HEK293 (cell line): ENCODE data around the gene KLHL22.
A peak's percentile ranks its signal among the peaks of the same experiment; 100 is the strongest.

ENCODE experiments used
- CTCF ChIA-PET: fragments of 350-600 bp; formaldehyde crosslinking; extraction: SDS; loops from one replicate; lab custom pipeline; 2021; ENCODE audit warnings: antibody characterized with exemption; lab: Yijun Ruan, JAX
- POLR2A ChIA-PET: fragments of 300-600 bp; formaldehyde crosslinking; extraction: SDS; loops from one replicate; lab custom pipeline; 2020; ENCODE audit warnings: antibody characterized with exemption, inconsistent platforms; lab: Yijun Ruan, JAX
- H3K27ac ChIP-seq: fragments of 200-500 bp; sonication (Bioruptor generic); 2 replicates; pipeline ENCODE4 v1.5.1; 2014; ENCODE audit warnings: low read depth, low read length, control low read depth, inconsistent platforms; ENCODE audit errors: extremely low read depth
- H3K36me3 ChIP-seq, 2 experiments: fragments of 200-500 bp in 1 of 2; sonication (Bioruptor generic) in 1 of 2; 1 replicate in 1 of 2; 2 replicates in 1 of 2; pipeline ENCODE4 v1.5.1; 2014 to 2017; ENCODE audit warnings: inconsistent platforms in 2 of 2, low read length in 2 of 2; ENCODE audit not compliant: control insufficient read depth in 2 of 2, insufficient read depth in 1 of 2
- H3K4me1 ChIP-seq: fragments of 200-500 bp; sonication (Bioruptor generic); 2 replicates; pipeline ENCODE4 v1.5.1; 2014; ENCODE audit warnings: mild to moderate bottlenecking, low read length, inconsistent platforms; ENCODE audit not compliant: control insufficient read depth, insufficient read depth
- H3K4me3 ChIP-seq: 2 replicates; pipeline ENCODE4 v1.5.1; 2011; ENCODE audit warnings: low read depth, mild to moderate bottlenecking, control low read depth, low read length, moderate library complexity
- H3K9me3 ChIP-seq: fragments of 200-500 bp; sonication (Bioruptor generic); 2 replicates; pipeline ENCODE4 v1.5.1; 2014; ENCODE audit warnings: low read depth, low read length, inconsistent platforms; ENCODE audit not compliant: control insufficient read depth, insufficient read depth
- GLIS2 ChIP-seq: fragments of 450-650 bp; formaldehyde crosslinking; IDR thresholded peaks from 2 replicates; pipeline ENCODE4 v1.5.1; 2016; ENCODE audit warnings: missing biosample characterization, missing genetic modification characterization
- INSM2 ChIP-seq: fragments of 450-650 bp; formaldehyde crosslinking; IDR thresholded peaks from 2 replicates; pipeline ENCODE4 v1.5.1; 2016; ENCODE audit warnings: missing biosample characterization, missing genetic modification characterization
- KLF1 ChIP-seq: fragments of 450-650 bp; formaldehyde crosslinking; IDR thresholded peaks from 2 replicates; pipeline ENCODE4 v1.5.1; 2016; ENCODE audit warnings: missing biosample characterization, missing genetic modification characterization
- KLF17 ChIP-seq: fragments of 450-650 bp; formaldehyde crosslinking; IDR thresholded peaks from 2 replicates; pipeline ENCODE4 v1.5.1; 2016; ENCODE audit warnings: missing biosample characterization, missing genetic modification characterization
- OSR2 ChIP-seq: fragments of 450-650 bp; formaldehyde crosslinking; IDR thresholded peaks from 2 replicates; pipeline ENCODE4 v1.5.1; 2016; ENCODE audit warnings: missing biosample characterization, missing genetic modification characterization
- PATZ1 ChIP-seq: fragments of 450-650 bp; formaldehyde crosslinking; IDR thresholded peaks from 2 replicates; pipeline ENCODE4 v1.5.1; 2016; ENCODE audit warnings: missing biosample characterization, missing genetic modification characterization
- WT1 ChIP-seq: fragments of 450-650 bp; formaldehyde crosslinking; IDR thresholded peaks from 2 replicates; pipeline ENCODE4 v1.5.1; 2016; ENCODE audit warnings: missing biosample characterization, missing genetic modification characterization
- ZBTB1 ChIP-seq: fragments of 450-650 bp; formaldehyde crosslinking; IDR thresholded peaks from 2 replicates; pipeline ENCODE4 v1.5.1; 2016; ENCODE audit warnings: missing biosample characterization, missing genetic modification characterization
- ZBTB20 ChIP-seq: fragments of 450-650 bp; formaldehyde crosslinking; IDR thresholded peaks from 2 replicates; pipeline ENCODE4 v1.5.1; 2016; ENCODE audit warnings: missing biosample characterization, missing genetic modification characterization
- ZBTB48 ChIP-seq: fragments of 450-650 bp; formaldehyde crosslinking; IDR thresholded peaks from 2 replicates; pipeline ENCODE4 v1.5.1; 2016; ENCODE audit warnings: missing biosample characterization, missing genetic modification characterization
- ZFP3 ChIP-seq: fragments of 450-650 bp; formaldehyde crosslinking; IDR thresholded peaks from 2 replicates; pipeline ENCODE4 v1.5.1; 2016; ENCODE audit warnings: low read depth, missing biosample characterization, missing genetic modification characterization
- ZFP37 ChIP-seq: fragments of 450-650 bp; formaldehyde crosslinking; IDR thresholded peaks from 2 replicates; pipeline ENCODE4 v1.5.1; 2016; ENCODE audit warnings: missing biosample characterization, missing genetic modification characterization
- ZNF18 ChIP-seq: fragments of 450-650 bp; formaldehyde crosslinking; IDR thresholded peaks from 2 replicates; pipeline ENCODE4 v1.5.1; 2016; ENCODE audit warnings: missing biosample characterization, missing genetic modification characterization
- ZNF37A ChIP-seq: fragments of 450-650 bp; IDR thresholded peaks from 2 replicates; pipeline ENCODE4 v1.5.1; 2018; ENCODE audit warnings: missing biosample characterization, missing genetic modification characterization
- ZNF398 ChIP-seq: fragments of 450-650 bp; formaldehyde crosslinking; IDR thresholded peaks from 2 replicates; pipeline ENCODE4 v1.5.1; 2017; ENCODE audit warnings: missing biosample characterization, missing genetic modification characterization
- ZNF449 ChIP-seq: fragments of 450-650 bp; formaldehyde crosslinking; IDR thresholded peaks from 2 replicates; pipeline ENCODE4 v1.5.1; 2017; ENCODE audit warnings: missing biosample characterization, mild to moderate bottlenecking, missing genetic modification characterization, moderate library complexity
- ZNF513 ChIP-seq: fragments of 450-650 bp; IDR thresholded peaks from 2 replicates; pipeline ENCODE4 v1.5.1; 2018; ENCODE audit warnings: missing biosample characterization, missing genetic modification characterization
- ZNF600 ChIP-seq: fragments of 450-650 bp; formaldehyde crosslinking; IDR thresholded peaks from 2 replicates; pipeline ENCODE4 v1.5.1; 2016; ENCODE audit warnings: missing biosample characterization, missing genetic modification characterization
- ZNF670 ChIP-seq: fragments of 450-650 bp; formaldehyde crosslinking; IDR thresholded peaks from 2 replicates; pipeline ENCODE4 v1.5.1; 2016; ENCODE audit warnings: missing biosample characterization, missing genetic modification characterization, low read depth
- ZNF785 ChIP-seq: fragments of 450-650 bp; formaldehyde crosslinking; IDR thresholded peaks from 2 replicates; pipeline ENCODE4 v1.5.1; 2016; ENCODE audit warnings: missing biosample characterization, missing genetic modification characterization
- ZNF791 ChIP-seq: fragments of 450-650 bp; formaldehyde crosslinking; IDR thresholded peaks from 2 replicates; pipeline ENCODE4 v1.5.1; 2016; ENCODE audit warnings: missing biosample characterization, missing genetic modification characterization

Gene KLHL22

GRCh38 chr22:20531154-20531403 lies 35.5 kb upstream of the KLHL22 start:
- ChIA-PET POLR2A (interaction anchor here (0.6 to 1.8 kb wide), 7 partner anchors 9 to 26 kb away, joined by 3 to 11 read pairs (median 4); partner anchors contain the start of gene MED15), CTCF (interaction anchor here (0.6 to 4.2 kb wide), 7 partner anchors 17 to 1790 kb away, joined by 3 to 40 read pairs (median 4); no protein-coding TSS in a partner anchor)
- peak overlapping the region; percentile 65 for H3K27ac ChIP-seq
- peaks cover 0 to 31% of the 10 kb centered on the region in 2 experiments; a peak in 1 of 3 replicates for H3K36me3 ChIP-seq
- no peak for TF ChIP-seq ZNF791 (tag by site-specific recombination)
- TF ChIP-seq OSR2 (tag by site-specific recombination), result no peak
- TF ChIP-seq ZNF398 (tag by site-specific recombination), result no peak
- peak; percentile 19; the same call in 1 of the 2 replicates for TF ChIP-seq ZNF449
- no peaks in the 10 kb centered on the region for H3K9me3 ChIP-seq
- no peak overlapping the region for H3K4me3 ChIP-seq
- peaks cover 18% of the 10 kb centered on the region for H3K4me1 ChIP-seq

- Histone ChIP-seq H3K4me3 (no peak overlapping the region), H3K4me1 (peaks cover 18% of the 10 kb centered on the region)
- CTCF ChIA-PET, result interaction anchor here (0.6 to 4.2 kb wide), 9 partner anchors 17 to 1791 kb away, joined by 3 to 40 read pairs (median 3); no protein-coding TSS in a partner anchor
- TF ChIP-seq KLF1 (tag by site-specific recombination), result peak; percentile 97
- TF ChIP-seq INSM2 (tag by site-specific recombination), result no peak
- TF ChIP-seq ZFP37, result no peak
- TF ChIP-seq GLIS2 (tag by site-specific recombination), result peak; percentile 26; the same call in 1 of the 2 replicates
- no peak for TF ChIP-seq ZBTB20 (tag by site-specific recombination)
- TF ChIP-seq ZNF513 (tag by site-specific recombination), result no peak
- no peak for TF ChIP-seq ZNF785 (tag by site-specific recombination)
- no peak for TF ChIP-seq ZFP3 (tag by site-specific recombination)
- TF ChIP-seq ZNF37A (tag by site-specific recombination), result no peak
- peak; percentile 86 for TF ChIP-seq KLF17
- no peak for TF ChIP-seq ZNF670 (tag by site-specific recombination)
- peak; percentile 62 for TF ChIP-seq ZNF600 (tag by site-specific recombination)
- no peak for TF ChIP-seq ZBTB1 (tag by site-specific recombination)
- TF ChIP-seq PATZ1 (tag by site-specific recombination), result peak; percentile 65
- peak; percentile 60 for TF ChIP-seq WT1 (tag by site-specific recombination)
- 0 out of 2 replicates have a peak, but pooled peaks have one; percentile 30 for TF ChIP-seq ZNF18 (tag by site-specific recombination)
- TF ChIP-seq ZBTB48 (tag by site-specific recombination), result no peak
Measured at GRCh38 chr22:20530368-20531153, 35.0 kb upstream of the KLHL22 start.

More at GRCh38 chr22:20530368-20531153, 35.0 kb upstream of the KLHL22 start:
- H3K9me3 ChIP-seq, result no peaks in the 10 kb centered on the region
- peak overlapping the region; percentile 65 for H3K27ac ChIP-seq
- peaks cover 0 to 31% of the 10 kb centered on the region in 2 experiments; a peak in 2 of 3 replicates for H3K36me3 ChIP-seq
- POLR2A ChIA-PET, result interaction anchor here (0.7 to 1.8 kb wide), 6 partner anchors 8 to 224 kb away, joined by 3 to 11 read pairs (median 6); partner anchors contain the start of gene MED15
